Measurements from ENCODE around the gene ZP3.

- TF ChIP-seq, protein P1, sequence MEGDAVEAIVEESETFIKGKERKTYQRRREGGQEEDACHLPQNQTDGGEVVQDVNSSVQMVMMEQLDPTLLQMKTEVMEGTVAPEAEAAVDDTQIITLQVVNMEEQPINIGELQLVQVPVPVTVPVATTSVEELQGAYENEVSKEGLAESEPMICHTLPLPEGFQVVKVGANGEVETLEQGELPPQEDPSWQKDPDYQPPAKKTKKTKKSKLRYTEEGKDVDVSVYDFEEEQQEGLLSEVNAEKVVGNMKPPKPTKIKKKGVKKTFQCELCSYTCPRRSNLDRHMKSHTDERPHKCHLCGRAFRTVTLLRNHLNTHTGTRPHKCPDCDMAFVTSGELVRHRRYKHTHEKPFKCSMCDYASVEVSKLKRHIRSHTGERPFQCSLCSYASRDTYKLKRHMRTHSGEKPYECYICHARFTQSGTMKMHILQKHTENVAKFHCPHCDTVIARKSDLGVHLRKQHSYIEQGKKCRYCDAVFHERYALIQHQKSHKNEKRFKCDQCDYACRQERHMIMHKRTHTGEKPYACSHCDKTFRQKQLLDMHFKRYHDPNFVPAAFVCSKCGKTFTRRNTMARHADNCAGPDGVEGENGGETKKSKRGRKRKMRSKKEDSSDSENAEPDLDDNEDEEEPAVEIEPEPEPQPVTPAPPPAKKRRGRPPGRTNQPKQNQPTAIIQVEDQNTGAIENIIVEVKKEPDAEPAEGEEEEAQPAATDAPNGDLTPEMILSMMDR (IDR thresholded peaks at IDR 0.05) = no peak
- TF ChIP-seq POLR2AphosphoS5 (IDR thresholded peaks at IDR 0.05; ENCODE audit: insufficient read depth in 1 of 2, low read depth in 1 of 2) = no peak
These were observed 4.4 kb downstream of the ZP3 start for GRCh38 chr7:76428868-76429805.
